Heart left ventricle (tissue), 13 donors: ENCODE results near the gene DDT.
"Not testable (repeated sequence)": the region's sequence is repeated elsewhere in the genome, so short reads cannot be mapped to it uniquely, and the experiment has no call there.

Experiments
- CTCF ChIP-seq, 12 donors: fragments of 200-600 bp; sonication (generic) in 4 of 12; IDR thresholded peaks; one replicate each; pipeline versions ENCODE4 v1.5.0 to v1.8.0; 2018 to 2022; ENCODE audit warnings: antibody characterized with exemption in 12 of 12, mild to moderate bottlenecking in 5 of 12
- POLR2A ChIP-seq, 2 donors: fragments of 450-650 bp; IDR thresholded peaks; one replicate each; pipeline ENCODE4 v1.6.1; 2017; ENCODE audit warnings: antibody characterized with exemption in 2 of 2, mild to moderate bottlenecking in 2 of 2, moderate library complexity in 2 of 2
- donor health status: ischemic (EF 13 %, LVEDD 7.1; RV severe dilation, severe dysfunction).
- donor health status: DM: no; HTN: yes; CAD: no.
- donor health status: DM: no; HTN: no; CAD: no.
- donor health status: ischemic (EF 25% LVEDD 6.9; RV normal size, moderate dysfunction).
- donor health status: ischemic (EF 25% LVEDD 5.7; RV mildly dilated, moderate dysfunction).
- donor health status: ischemic (EF 35%, LVEDD 5.7; RV mildly dilated, moderate dysfunction).
- donor health status: nonischemic (EF 11% LVEDD 7.7; RV severe dilation, severe dysfunction).
- donor health status: DM: yes; HTN: yes; CAD: no.
- donor health status: PGD.
- donor health status: ischemic (EF 29% LVEDD 5.4; RV normal size, mild dysfunction).
- donor health status: nonischemic (EF 23%, LVEDD 6.1; RV moderate dilation, normal function).

- TF ChIP-seq CTCF, POLR2A (IDR thresholded peaks at IDR 0.05): not testable (repeated sequence)
These were observed 24.5 kb downstream of the DDT start for GRCh38 chr22:23949764-23950163.
